MM.1S (cell line): ENCODE results near the gene DDX31.

Experiments
- DNase-seq: peaks from one replicate; pipeline ENCODE4 v3.0.0-alpha.2; 2015
- H2AFZ ChIP-seq: fragments of 300-600 bp; sonication (generic); 2 replicates; pipeline ENCODE4 v1.6.0; 2016; ENCODE audit warnings: antibody characterized with exemption, low read length
- H3F3A ChIP-seq: fragments of 300-600 bp; sonication (generic); 2 replicates; pipeline ENCODE4 v1.6.1; 2016; ENCODE audit warnings: mild to moderate bottlenecking, antibody characterized with exemption, low read length, moderate library complexity, mixed read lengths; ENCODE audit not compliant: insufficient read depth
- H3K27ac ChIP-seq: fragments of 300-600 bp; sonication (generic); 2 replicates; pipeline ENCODE4 v1.5.1; 2016; ENCODE audit warnings: mild to moderate bottlenecking, low read length
- H3K27me3 ChIP-seq: fragments of 300-600 bp; sonication (generic); replicated peaks from 2 replicates; pipeline ENCODE4 v1.6.0; 2016; ENCODE audit warnings: low read length; ENCODE audit not compliant: insufficient read depth
- H3K36me3 ChIP-seq: fragments of 300-600 bp; sonication (generic); replicated peaks from 2 replicates; pipeline ENCODE4 v1.6.1; 2016; ENCODE audit warnings: mild to moderate bottlenecking, low read length, mixed read lengths; ENCODE audit not compliant: insufficient read depth
- H3K4me1 ChIP-seq: fragments of 300-600 bp; sonication (generic); 2 replicates; pipeline ENCODE4 v1.6.1; 2016; ENCODE audit warnings: low read length, mixed read lengths
- H3K4me2 ChIP-seq: fragments of 300-600 bp; sonication (generic); 2 replicates; pipeline ENCODE4 v1.6.0; 2016; ENCODE audit warnings: low read depth, low read length
- H3K4me3 ChIP-seq: fragments of 300-600 bp; sonication (generic); 2 replicates; pipeline ENCODE4 v1.5.1; 2016; ENCODE audit warnings: low read length, mixed read lengths
- H3K79me2 ChIP-seq: fragments of 300-600 bp; sonication (generic); 2 replicates; pipeline ENCODE4 v1.6.1; 2016; ENCODE audit warnings: mixed run types, low read length, mixed read lengths
- H3K9ac ChIP-seq: fragments of 300-600 bp; sonication (generic); 2 replicates; pipeline ENCODE4 v1.6.1; 2016; ENCODE audit warnings: low read length, mixed read lengths
- H3K9me2 ChIP-seq: fragments of 300-600 bp; sonication (generic); replicated peaks from 2 replicates; pipeline ENCODE4 v1.6.1; 2016; ENCODE audit warnings: mild to moderate bottlenecking, low read length, mixed read lengths; ENCODE audit not compliant: insufficient read depth
- H3K9me3 ChIP-seq: fragments of 300-600 bp; sonication (generic); replicated peaks from 2 replicates; pipeline ENCODE4 v1.6.1; 2016; ENCODE audit warnings: mild to moderate bottlenecking, low read length, mixed read lengths; ENCODE audit not compliant: insufficient read depth
- H4K20me1 ChIP-seq: fragments of 300-600 bp; sonication (generic); 2 replicates; pipeline ENCODE4 v1.6.1; 2016; ENCODE audit warnings: mild to moderate bottlenecking, low read length, moderate library complexity, mixed read lengths; ENCODE audit not compliant: insufficient read depth
- EZH2 ChIP-seq: fragments of 300-600 bp; sonication (generic); optimal IDR thresholded peaks from 2 replicates; pipeline ENCODE3; 2017; ENCODE audit warnings: low read depth, mild to moderate bottlenecking, antibody characterized with exemption, low read length, mixed read lengths
- EZH2phosphoT487 ChIP-seq: fragments of 300-600 bp; sonication (generic); IDR thresholded peaks from 2 replicates; pipeline ENCODE4 v1.6.1; 2018; ENCODE audit warnings: antibody characterized with exemption, low read length
- TF ChIP-seq, protein P1 (sequence below): fragments of 300-600 bp; sonication (generic); IDR thresholded peaks from 2 replicates; pipeline ENCODE4 v1.5.1; 2016; ENCODE audit warnings: antibody characterized with exemption, low read length, mixed read lengths

The DDX31 gene

DNA sequence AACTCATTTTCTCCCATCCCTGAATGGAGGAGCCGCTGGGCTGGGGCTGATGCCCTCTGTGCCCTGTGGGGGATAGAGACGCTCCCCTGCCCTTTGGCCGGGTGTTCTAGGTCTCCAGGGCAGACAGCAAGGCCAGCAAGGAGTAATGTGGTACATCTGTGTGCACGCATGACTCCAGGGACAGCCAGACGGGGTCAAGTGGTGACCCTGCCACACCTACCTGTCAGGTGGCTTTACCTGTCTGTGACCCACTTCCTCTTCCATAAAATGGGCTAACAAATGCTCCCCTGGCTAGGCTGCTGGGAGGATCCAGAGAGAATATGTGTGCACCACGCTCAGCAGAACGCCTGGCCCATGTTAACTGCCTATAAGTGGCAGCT lies 122.7 kb downstream of the DDX31 start:
- no peak overlapping the region for H3K4me2 ChIP-seq
- no peak overlapping the region for H2AFZ ChIP-seq
- H3K79me2 ChIP-seq = no peaks in the 10 kb centered on the region
- no peaks in the 10 kb centered on the region for H3K4me1 ChIP-seq
- H3K9ac ChIP-seq = no peak overlapping the region
- TF ChIP-seq, protein P1, sequence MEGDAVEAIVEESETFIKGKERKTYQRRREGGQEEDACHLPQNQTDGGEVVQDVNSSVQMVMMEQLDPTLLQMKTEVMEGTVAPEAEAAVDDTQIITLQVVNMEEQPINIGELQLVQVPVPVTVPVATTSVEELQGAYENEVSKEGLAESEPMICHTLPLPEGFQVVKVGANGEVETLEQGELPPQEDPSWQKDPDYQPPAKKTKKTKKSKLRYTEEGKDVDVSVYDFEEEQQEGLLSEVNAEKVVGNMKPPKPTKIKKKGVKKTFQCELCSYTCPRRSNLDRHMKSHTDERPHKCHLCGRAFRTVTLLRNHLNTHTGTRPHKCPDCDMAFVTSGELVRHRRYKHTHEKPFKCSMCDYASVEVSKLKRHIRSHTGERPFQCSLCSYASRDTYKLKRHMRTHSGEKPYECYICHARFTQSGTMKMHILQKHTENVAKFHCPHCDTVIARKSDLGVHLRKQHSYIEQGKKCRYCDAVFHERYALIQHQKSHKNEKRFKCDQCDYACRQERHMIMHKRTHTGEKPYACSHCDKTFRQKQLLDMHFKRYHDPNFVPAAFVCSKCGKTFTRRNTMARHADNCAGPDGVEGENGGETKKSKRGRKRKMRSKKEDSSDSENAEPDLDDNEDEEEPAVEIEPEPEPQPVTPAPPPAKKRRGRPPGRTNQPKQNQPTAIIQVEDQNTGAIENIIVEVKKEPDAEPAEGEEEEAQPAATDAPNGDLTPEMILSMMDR = no peak
- no peak for TF ChIP-seq EZH2phosphoT487
- TF ChIP-seq EZH2 = no peak
- H3F3A ChIP-seq = no peaks in the 10 kb centered on the region
- DNase-seq = no peak
- H4K20me1 ChIP-seq = no peaks in the 10 kb centered on the region
- no peaks in the 10 kb centered on the region for H3K9me2 ChIP-seq
- H3K36me3 ChIP-seq = no peaks in the 10 kb centered on the region
- no peak overlapping the region for H3K27ac ChIP-seq
- peaks cover 87% of the 10 kb centered on the region for H3K27me3 ChIP-seq
- no peak overlapping the region for H3K4me3 ChIP-seq
- no peaks in the 10 kb centered on the region for H3K9me3 ChIP-seq

DNA sequence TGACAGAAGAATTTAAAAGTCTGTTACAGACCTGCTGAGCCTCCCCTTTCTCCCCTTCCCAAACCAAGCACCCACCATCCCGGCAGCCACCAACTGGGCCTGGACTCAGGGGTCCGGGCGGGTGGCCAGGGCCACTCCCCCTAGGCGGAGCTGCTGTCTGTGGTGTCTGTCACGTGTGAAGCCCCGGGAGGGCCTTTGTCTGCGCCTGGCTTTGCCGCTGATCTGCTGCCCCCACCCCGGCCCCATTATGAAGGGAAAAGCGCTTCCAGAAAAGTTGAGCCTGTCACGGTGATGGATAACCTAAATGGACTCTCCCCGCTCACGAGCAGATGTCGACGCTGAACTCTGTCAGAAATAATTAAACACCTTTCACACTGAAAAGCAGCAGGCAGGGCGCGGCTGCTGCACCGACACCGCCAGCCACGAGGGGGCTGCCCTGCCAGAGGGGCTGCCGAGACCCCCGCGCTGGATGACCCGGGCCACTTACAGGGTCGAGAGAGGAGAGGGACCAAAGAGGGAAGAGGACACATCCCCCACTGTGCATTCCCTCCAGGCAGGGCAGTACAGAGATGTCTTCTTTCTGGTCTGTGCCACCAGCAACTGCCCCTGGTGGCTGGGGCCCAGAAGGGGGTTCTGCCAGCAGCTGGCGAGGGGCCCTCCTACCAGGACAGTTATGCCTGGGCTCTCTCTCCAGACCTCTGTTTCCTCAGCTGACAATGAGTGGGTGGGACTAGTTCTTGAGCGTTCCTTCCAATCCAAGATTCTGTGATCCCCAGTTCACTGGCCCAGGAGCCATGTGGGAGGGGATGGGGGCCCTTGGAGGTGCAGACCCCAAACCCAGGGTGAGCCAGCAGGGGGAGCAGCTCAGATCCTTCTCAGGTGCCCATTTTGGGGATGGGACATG lies 123.4 kb downstream of the DDX31 start:
- no peaks in the 10 kb centered on the region for H3K4me1 ChIP-seq
- no peaks in the 10 kb centered on the region for H3K36me3 ChIP-seq
- H3K9me2 ChIP-seq = no peaks in the 10 kb centered on the region
- no peak overlapping the region for H3K4me2 ChIP-seq
- H3K9me3 ChIP-seq = no peaks in the 10 kb centered on the region
- H3K4me3 ChIP-seq = no peak overlapping the region
- no peaks in the 10 kb centered on the region for H3F3A ChIP-seq
- H3K27me3 ChIP-seq = peaks cover 88% of the 10 kb centered on the region
- no peak for DNase-seq
- no peaks in the 10 kb centered on the region for H3K79me2 ChIP-seq
- no peak overlapping the region for H2AFZ ChIP-seq
- H4K20me1 ChIP-seq = no peaks in the 10 kb centered on the region
- no peak overlapping the region for H3K27ac ChIP-seq
- H3K9ac ChIP-seq = no peak overlapping the region
- no peak for TF ChIP-seq EZH2
- TF ChIP-seq, protein P1 = peak; percentile 34
- no peak for TF ChIP-seq EZH2phosphoT487

DNA sequence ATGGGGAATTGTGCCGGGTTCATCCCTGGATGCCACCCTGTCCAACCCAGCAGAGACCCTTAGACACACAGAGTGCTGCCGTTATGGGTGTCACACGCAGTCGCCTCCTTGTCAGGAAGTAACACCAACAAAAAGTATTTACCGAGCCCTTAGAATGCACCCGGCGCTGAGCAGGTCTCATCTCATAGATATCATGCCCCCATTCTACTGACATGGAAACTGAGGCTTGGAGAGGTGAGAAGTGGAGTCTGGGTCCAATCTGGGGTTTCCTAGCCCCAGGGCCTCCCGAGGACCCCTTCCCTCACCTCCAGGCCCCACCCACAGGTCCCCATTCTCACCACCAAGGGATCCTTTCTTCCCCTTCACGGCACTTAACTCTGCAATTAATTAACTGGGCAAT lies 124.2 kb downstream of the DDX31 start:
- H3F3A ChIP-seq = no peaks in the 10 kb centered on the region
- no peaks in the 10 kb centered on the region for H3K9me2 ChIP-seq
- H3K9ac ChIP-seq = no peak overlapping the region
- no peaks in the 10 kb centered on the region for H4K20me1 ChIP-seq
- H3K4me2 ChIP-seq = no peak overlapping the region
- no peak overlapping the region for H3K27ac ChIP-seq
- H3K36me3 ChIP-seq = no peaks in the 10 kb centered on the region
- H3K4me1 ChIP-seq = no peaks in the 10 kb centered on the region
- no peak for DNase-seq
- peaks cover 92% of the 10 kb centered on the region for H3K27me3 ChIP-seq
- H3K4me3 ChIP-seq = no peak overlapping the region
- no peaks in the 10 kb centered on the region for H3K79me2 ChIP-seq
- TF ChIP-seq, protein P1 = no peak
- no peak for TF ChIP-seq EZH2
- TF ChIP-seq EZH2phosphoT487 = no peak
- no peak overlapping the region for H2AFZ ChIP-seq
- no peaks in the 10 kb centered on the region for H3K9me3 ChIP-seq
